H1 (cell line): ENCODE measurements around the gene RICTOR. TPM values are rescaled to one million over a fixed set of nuclear protein-coding genes. Genes with fewer than 3 reads are reported as not detected.

Experiments used
- CTCF ChIA-PET: fragments of 300-600 bp; sonication (Branson Sonifier 250); formaldehyde crosslinking; loops from one replicate; lab custom pipeline; 2021; ENCODE audit not compliant: partially characterized antibody; lab: Charles Lee
- POLR2A ChIA-PET: fragments of 300-600 bp; sonication (Branson Sonifier 250); formaldehyde crosslinking; loops from one replicate; lab custom pipeline; 2021; ENCODE audit warnings: inconsistent platforms; ENCODE audit not compliant: partially characterized antibody; lab: Charles Lee
- DNase-seq, 2 experiments: peaks; one replicate each; pipeline versions ENCODE4 v3.0.0 to v3.0.0-alpha.2; 2010 to 2022; ENCODE audit warnings: low spot score in 2 of 2, low read depth in 1 of 2, mixed read lengths in 1 of 2
- FAIRE-seq: peaks from 2 replicates; lab custom pipeline; 2011; peaks lifted over from hg19 to GRCh38; lab: Jason Lieb, UNC
- H2AFZ ChIP-seq: 2 replicates; pipeline ENCODE4 v1.8.1; 2012; ENCODE audit warnings: low read length, inconsistent platforms
- H2AK5ac ChIP-seq: 2 replicates; pipeline ENCODE4 v1.6.1; 2013; ENCODE audit warnings: low read depth, low read length
- H2BK120ac ChIP-seq: replicated peaks from 2 replicates; pipeline ENCODE3; 2013; ENCODE audit warnings: low read depth, low read length, inconsistent platforms
- H2BK12ac ChIP-seq: 2 replicates; pipeline ENCODE4 v1.6.1; 2013; ENCODE audit warnings: low read depth, low read length
- H2BK15ac ChIP-seq: 2 replicates; pipeline ENCODE4 v1.6.1; 2013; ENCODE audit warnings: low read length
- H2BK20ac ChIP-seq: 2 replicates; pipeline ENCODE4 v1.6.1; 2013; ENCODE audit warnings: low read length
- H2BK5ac ChIP-seq: 2 replicates; pipeline ENCODE4 v1.6.1; 2013; ENCODE audit warnings: low read depth, low read length
- H3K14ac ChIP-seq: 2 replicates; pipeline ENCODE4 v1.6.1; 2013; ENCODE audit warnings: inconsistent platforms; ENCODE audit not compliant: insufficient read length
- H3K18ac ChIP-seq: 2 replicates; pipeline ENCODE4 v1.6.1; 2013; ENCODE audit warnings: low read length; ENCODE audit errors: extremely low read depth
- H3K23ac ChIP-seq: 2 replicates; pipeline ENCODE4 v1.6.1; 2013; ENCODE audit warnings: inconsistent platforms; ENCODE audit not compliant: insufficient read length
- H3K23me2 ChIP-seq: 2 replicates; pipeline ENCODE4 v1.6.1; 2013; ENCODE audit warnings: low read depth, low read length
- H3K27ac ChIP-seq: 2 replicates; pipeline ENCODE4 v1.6.1; 2011; ENCODE audit warnings: low read depth, low read length, inconsistent platforms
- H3K27me3 ChIP-seq, 4 experiments: replicated peaks in 1 of 4; 1 replicate in 1 of 4; 2 replicates in 3 of 4; pipeline versions ENCODE4 v1.6.1 to v1.8.1; 2011 to 2013; ENCODE audit warnings: low read length in 3 of 4, mild to moderate bottlenecking in 3 of 4, inconsistent platforms in 2 of 4, mixed read lengths in 2 of 4, moderate library complexity in 1 of 4; ENCODE audit not compliant: control insufficient read depth in 3 of 4, insufficient read depth in 3 of 4; ENCODE audit errors: extremely low read depth in 1 of 4
- H3K36me3 ChIP-seq, 4 experiments: 2 replicates each; pipeline versions ENCODE4 v1.6.1 to v1.8.1; 2011 to 2013; ENCODE audit warnings: mild to moderate bottlenecking in 4 of 4, low read length in 3 of 4, moderate library complexity in 2 of 4, control low read depth in 1 of 4, inconsistent platforms in 1 of 4; ENCODE audit not compliant: insufficient read depth in 4 of 4, control insufficient read depth in 2 of 4
- H3K4ac ChIP-seq: replicated peaks from 2 replicates; pipeline ENCODE3; 2013; ENCODE audit warnings: low read length, low read depth, mixed read lengths, inconsistent platforms; ENCODE audit not compliant: insufficient read length
- H3K4me1 ChIP-seq, 4 experiments: replicated peaks in 1 of 4; 1 replicate in 1 of 4; 2 replicates in 3 of 4; pipeline versions ENCODE4 v1.6.1 to v1.8.1; 2011 to 2013; ENCODE audit warnings: low read length in 3 of 4, inconsistent platforms in 2 of 4, mixed read lengths in 1 of 4; ENCODE audit not compliant: insufficient read depth in 4 of 4, control insufficient read depth in 3 of 4
- H3K4me2 ChIP-seq, 2 experiments: 2 replicates each; pipeline versions ENCODE4 v1.6.1 to v1.8.1; 2011 to 2013; ENCODE audit warnings: low read depth in 2 of 2, low read length in 2 of 2, control low read depth in 1 of 2, inconsistent platforms in 1 of 2, mild to moderate bottlenecking in 1 of 2; ENCODE audit not compliant: insufficient read depth in 1 of 2
- H3K4me3 ChIP-seq, 4 experiments: fragments of 200-600, 300-600 bp in 1 of 4; sonication (generic), shearing (Covaris generic), sonication (Bioruptor Twin) in 1 of 4; 2 replicates each; pipeline versions ENCODE4 v1.5.1 to v1.8.1; 2011 to 2016; ENCODE audit warnings: low read length in 4 of 4, low read depth in 3 of 4, control low read depth in 2 of 4, inconsistent platforms in 2 of 4, mild to moderate bottlenecking in 2 of 4, mixed read lengths in 1 of 4, moderate library complexity in 1 of 4; ENCODE audit not compliant: insufficient read depth in 2 of 4; ENCODE audit errors: extremely low read depth in 1 of 4
- H3K56ac ChIP-seq: replicated peaks from 2 replicates; pipeline ENCODE3; 2013; ENCODE audit warnings: low read depth, mild to moderate bottlenecking, mixed read lengths, low read length, inconsistent platforms; ENCODE audit not compliant: insufficient read length
- H3K79me1 ChIP-seq: 2 replicates; pipeline ENCODE4 v1.6.1; 2013; ENCODE audit warnings: low read depth, low read length, control low read depth
- H3K79me2 ChIP-seq, 2 experiments: 2 replicates each; pipeline versions ENCODE4 v1.6.1 to v1.8.1; 2012 to 2013; ENCODE audit warnings: low read length in 2 of 2, mild to moderate bottlenecking in 2 of 2, inconsistent platforms in 1 of 2; ENCODE audit not compliant: insufficient read depth in 2 of 2, control insufficient read depth in 1 of 2
- H3K9ac ChIP-seq, 4 experiments: replicated peaks in 1 of 4; 1 replicate in 1 of 4; 2 replicates in 3 of 4; pipeline versions ENCODE4 v1.6.1 to v1.8.1; 2011 to 2013; ENCODE audit warnings: low read depth in 3 of 4, low read length in 3 of 4, control low read depth in 2 of 4, mild to moderate bottlenecking in 2 of 4, moderate library complexity in 2 of 4, inconsistent platforms in 1 of 4; ENCODE audit errors: extremely low read depth in 1 of 4
- H3K9me3 ChIP-seq, 2 experiments: 2 replicates each; pipeline versions ENCODE4 v1.6.1 to v1.8.1; 2012 to 2013; ENCODE audit warnings: mild to moderate bottlenecking in 2 of 2, moderate library complexity in 2 of 2, control low read depth in 1 of 2, inconsistent platforms in 1 of 2, low read depth in 1 of 2, low read length in 1 of 2, mixed read lengths in 1 of 2; ENCODE audit not compliant: insufficient read depth in 2 of 2
- H4K20me1 ChIP-seq, 2 experiments: replicated peaks in 1 of 2; 2 replicates each; pipeline versions ENCODE3 to v1.8.1; 2011 to 2013; ENCODE audit warnings: inconsistent platforms in 2 of 2, low read length in 2 of 2, mild to moderate bottlenecking in 1 of 2; ENCODE audit not compliant: insufficient read depth in 2 of 2, control insufficient read depth in 1 of 2
- H4K5ac ChIP-seq: 2 replicates; pipeline ENCODE4 v1.6.1; 2013; ENCODE audit warnings: low read length, low read depth, mixed read lengths, inconsistent platforms; ENCODE audit not compliant: insufficient read length
- H4K8ac ChIP-seq: 2 replicates; pipeline ENCODE4 v1.8.0; 2013; ENCODE audit warnings: mild to moderate bottlenecking, moderate library complexity, low read length, inconsistent platforms; ENCODE audit not compliant: insufficient read depth; ENCODE audit errors: extremely low read depth
- H4K91ac ChIP-seq: replicated peaks from 2 replicates; pipeline ENCODE3; 2013; ENCODE audit warnings: low read length, mixed read lengths, inconsistent platforms; ENCODE audit not compliant: insufficient read length
- CBX8 ChIP-seq: fragments of 300-800, 300-1000 bp; sonication (generic); IDR thresholded peaks from 2 replicates; pipeline ENCODE4 v1.7.1; 2016; ENCODE audit warnings: low read depth, low read length, borderline replicate concordance
- KDM5A ChIP-seq: fragments of 200-600 bp; IDR thresholded peaks from 2 replicates; pipeline ENCODE4 v1.7.1; 2012; ENCODE audit warnings: mild to moderate bottlenecking, low read length, inconsistent platforms, mixed read lengths
- POLR2AphosphoS5 ChIP-seq: IDR thresholded peaks from 2 replicates; pipeline ENCODE4 v1.6.1; 2011; ENCODE audit warnings: low read depth, low read length
- RFX5 ChIP-seq: IDR thresholded peaks from 2 replicates; pipeline ENCODE4 v1.6.1; 2011; ENCODE audit warnings: low read depth, low read length, improper control_type of control experiment, borderline replicate concordance
- WGBS, 2 experiments: shearing (Covaris generic) in 1 of 2; methylation state at CpG; one replicate each; pipeline versions ENCODE4 v1.1.6 to v1.1.7; 2013 to 2015; ENCODE audit warnings: low lambda C conversion rate in 2 of 2, mixed read lengths in 2 of 2, inconsistent platforms in 1 of 2, low coverage in 1 of 2, missing lambda C conversion rate in 1 of 2; ENCODE audit not compliant: insufficient replicate concordance in 2 of 2, insufficient coverage in 1 of 2, insufficient read length in 1 of 2; ENCODE audit errors: extremely low coverage in 1 of 2, missing lambda C conversion rate in 1 of 2; 5-methylcytosine and 5-hydroxymethylcytosine counted together
- polyA plus RNA-seq, 7 experiments: library from polyadenylated mRNA; depleted of rRNA in 3 of 7; stranded (reverse) in 5 of 7; unstranded in 2 of 7; fragments of >200 nt in 5 of 7; fragments of 200-250 nt in 2 of 7; gene quantifications; 1 replicate in 5 of 7; 2 replicates in 1 of 7; 4 replicates in 1 of 7; pipeline versions ENCODE4 v1.2.1 to v1.2.3, GENCODE V29; 2011 to 2013; ENCODE audit warnings: missing spikeins in 2 of 7, mixed read lengths in 2 of 7
- total RNA-seq: library from RNA; stranded (reverse); fragmentation: NEBNext Ultra II Directional; extraction: Animal tissue kit (Norgen Biotek cat#: 25700); gene quantifications from 2 replicates; pipeline ENCODE4 v1.2.1, GENCODE V29; 2021
- TF ChIP-seq, protein P1 (sequence below): IDR thresholded peaks from 2 replicates; pipeline ENCODE4 v1.6.1; 2011; ENCODE audit warnings: low read length, improper control_type of control experiment

The RICTOR gene
- total and polyA plus RNA-seq, 2 of the 8 experiments (the other 6 are each of a cell fraction or from before 2014, with no cell fraction given): 4.3 to 26.6 TPM

DNA sequence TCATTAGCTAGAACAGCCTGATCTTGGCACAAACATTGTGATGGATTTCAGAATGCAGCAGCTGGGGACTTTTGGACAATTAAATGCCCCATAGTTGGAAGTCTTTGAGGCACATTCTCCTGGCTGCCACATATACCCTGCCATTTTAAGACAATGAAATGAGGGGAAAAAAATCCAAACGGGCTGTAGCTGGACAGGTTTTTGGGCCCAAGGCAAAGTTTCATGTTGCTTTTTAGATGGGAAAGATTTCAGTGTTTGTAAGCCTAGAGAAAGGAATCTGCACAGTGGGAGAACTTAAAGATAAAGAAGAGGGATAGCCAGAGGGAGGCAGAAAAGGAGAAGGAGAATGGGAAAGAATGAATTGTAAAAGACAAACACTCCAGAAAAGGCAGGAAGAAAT, 30.0 kb upstream of the RICTOR start:
- Histone ChIP-seq H3K27ac (no peak overlapping the region), H2BK20ac (no peak overlapping the region), H2AFZ (no peak overlapping the region), H3K36me3 (no peaks in the 10 kb centered on the region), H3K4me2 (no peak overlapping the region), H3K4me3 (no peak overlapping the region), H2BK5ac (no peak overlapping the region), H2BK120ac (no peak overlapping the region), H3K79me1 (no peaks in the 10 kb centered on the region), H3K79me2 (no peaks in the 10 kb centered on the region), H2BK12ac (no peak overlapping the region), H4K20me1 (no peaks in the 10 kb centered on the region), H3K14ac (no peak overlapping the region), H3K27me3 (no peaks in the 10 kb centered on the region), H3K9ac (no peak overlapping the region), H2BK15ac (no peak overlapping the region), H3K4ac (no peak overlapping the region), H4K5ac (no peak overlapping the region), H3K4me1 (no peaks in the 10 kb centered on the region), H3K23ac (no peak overlapping the region), H2AK5ac (no peak overlapping the region), H3K18ac (no peak overlapping the region), H3K56ac (no peak overlapping the region), H4K8ac (no peak overlapping the region), H3K9me3 (no peaks in the 10 kb centered on the region), H4K91ac (no peak overlapping the region), H3K23me2 (no peaks in the 10 kb centered on the region)
- DNase-seq: no peak
- 83% methylated on average over 1 of the region's 1 CpG; no CpG with 5 or more reads in 1 of the 2 experiments for WGBS, 2 experiments
- FAIRE-seq: no peak
- CTCF ChIA-PET: interaction anchor here (0.6 to 1.7 kb wide), 2 partner anchors 24 to 251 kb away, joined by 3 to 9 read pairs; no protein-coding TSS in a partner anchor
- POLR2A ChIA-PET: interaction anchor here (0.7 kb wide), 1 partner anchor 845 kb away, joined by 4 read pairs; no protein-coding TSS in a partner anchor
- TF ChIP-seq CBX8 (no peak), KDM5A (no peak), RFX5 (no peak), POLR2AphosphoS5 (no peak)
- TF ChIP-seq, protein P1, sequence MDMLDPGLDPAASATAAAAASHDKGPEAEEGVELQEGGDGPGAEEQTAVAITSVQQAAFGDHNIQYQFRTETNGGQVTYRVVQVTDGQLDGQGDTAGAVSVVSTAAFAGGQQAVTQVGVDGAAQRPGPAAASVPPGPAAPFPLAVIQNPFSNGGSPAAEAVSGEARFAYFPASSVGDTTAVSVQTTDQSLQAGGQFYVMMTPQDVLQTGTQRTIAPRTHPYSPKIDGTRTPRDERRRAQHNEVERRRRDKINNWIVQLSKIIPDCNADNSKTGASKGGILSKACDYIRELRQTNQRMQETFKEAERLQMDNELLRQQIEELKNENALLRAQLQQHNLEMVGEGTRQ: no peak
